Panc1 (cell line): ENCODE measurements around the gene LYSET. TPM values are rescaled to one million over a fixed set of nuclear protein-coding genes. Genes with fewer than 3 reads are reported as not detected.
A peak's percentile ranks its signal among the peaks of the same experiment; 100 is the strongest.

ENCODE experiments used
- ATAC-seq: fragments of 200-7000 bp; cut with Tn5 transposase; 2 replicates; pipeline ENCODE4 v1.9.1; 2020; ENCODE audit warnings: mild to moderate bottlenecking, moderate library complexity
- BruUV-seq: library from RNA; stranded (reverse); fragments of 400-500 nt; replicated peaks from 2 replicates; lab custom pipeline; 2021; lab: Mats Ljungman, UMichigan
- CTCF ChIA-PET: fragments of 300-600 bp; sonication (Branson Sonifier 250); formaldehyde crosslinking; loops from one replicate; lab custom pipeline; 2022; ENCODE audit warnings: antibody characterized with exemption; lab: Charles Lee
- POLR2A ChIA-PET: fragments of 300-600 bp; sonication (Branson Sonifier 250); formaldehyde crosslinking; loops from one replicate; lab custom pipeline; 2022; ENCODE audit warnings: antibody characterized with exemption; lab: Charles Lee
- DNase-seq: peaks from one replicate; pipeline ENCODE4 v3.0.0-alpha.2; 2010; ENCODE audit warnings: low read depth, low spot score
- H3K27ac ChIP-seq: 2 replicates; pipeline ENCODE4 v1.5.1; 2011; ENCODE audit warnings: mild to moderate bottlenecking, low read length, inconsistent platforms
- H3K27me3 ChIP-seq: fragments of 200-500 bp; sonication (Bioruptor generic); 2 replicates; pipeline ENCODE4 v1.6.0; 2014; ENCODE audit warnings: low read length, inconsistent platforms; ENCODE audit not compliant: control insufficient read depth, insufficient read depth
- H3K36me3 ChIP-seq: fragments of 200-500 bp; sonication (Bioruptor generic); 2 replicates; pipeline ENCODE4 v1.5.1; 2014; ENCODE audit warnings: inconsistent platforms, mild to moderate bottlenecking, low read length, moderate library complexity; ENCODE audit not compliant: control insufficient read depth, insufficient read depth
- H3K4me1 ChIP-seq: 2 replicates; pipeline ENCODE4 v1.5.1; 2011; ENCODE audit warnings: inconsistent platforms, mild to moderate bottlenecking, low read length, moderate library complexity; ENCODE audit not compliant: control insufficient read depth, insufficient read depth
- H3K4me3 ChIP-seq, 2 experiments: 2 replicates each; pipeline ENCODE4 v1.5.1; 2011 to 2012; ENCODE audit warnings: low read depth in 2 of 2, low read length in 2 of 2, mild to moderate bottlenecking in 2 of 2, inconsistent platforms in 1 of 2, moderate library complexity in 1 of 2
- H3K9me3 ChIP-seq: fragments of 200-500 bp; sonication (Bioruptor generic); 2 replicates; pipeline ENCODE4 v1.5.1; 2014; ENCODE audit warnings: low read depth, mild to moderate bottlenecking, inconsistent platforms, low read length, moderate library complexity; ENCODE audit not compliant: control insufficient read depth, insufficient read depth
- CTCF ChIP-seq: fragments of 450-650 bp; IDR thresholded peaks from 2 replicates; pipeline ENCODE4 v1.5.1; 2017; ENCODE audit warnings: mild to moderate bottlenecking
- POLR2AphosphoS5 ChIP-seq: IDR thresholded peaks from 2 replicates; pipeline ENCODE4 v1.6.1; 2012; ENCODE audit warnings: mild to moderate bottlenecking, low read depth, low read length, moderate library complexity
- REST ChIP-seq, 2 experiments: IDR thresholded peaks; 2 replicates each; pipeline ENCODE4 v1.6.1; 2011 to 2012; ENCODE audit warnings: low read depth in 2 of 2, control low read depth in 1 of 2, low read length in 1 of 2, mild to moderate bottlenecking in 1 of 2, moderate library complexity in 1 of 2; ENCODE audit not compliant: insufficient read depth in 1 of 2
- in situ Hi-C: cut with HindIII; loops from 2 replicates; pipeline ENCODE4 v1.10.0; 2016; ENCODE audit warnings: low sequenced_read_pairs, low pct_unique_long_range_greater_than_20kb
- intact Hi-C: fragments of 100-400 bp; cut with micrococcal nuclease; formaldehyde crosslinking; loops from one replicate; pipeline ENCODE4 v1.10.0; 2022; ENCODE audit not compliant: unreplicated experiment
- total RNA-seq: library from RNA; stranded (reverse); gene quantifications from one replicate; pipeline ENCODE4 v1.2.1, GENCODE V29; 2021; ENCODE audit not compliant: unreplicated experiment

The LYSET gene
- total RNA-seq, 1 experiment from 2014 or later: 20.9 TPM

- H3K9me3 ChIP-seq: no peaks in the 10 kb centered on the region
- H3K27me3 ChIP-seq: no peaks in the 10 kb centered on the region
- DNase-seq: peak; percentile 7
- no peak for TF ChIP-seq POLR2AphosphoS5
- TF ChIP-seq CTCF: peak; percentile 75
- TF ChIP-seq REST (IDR thresholded peaks at IDR 0.05; ENCODE audit: insufficient read depth in 1 of 2, low read depth in 2 of 2, low read length in 1 of 2): no peak
- ATAC-seq: peak; percentile 86
- in situ Hi-C loops (no loop called here), intact Hi-C loops (no loop called here)
- no TSS peak for BruUV-seq
- peak overlapping the region; percentile 74 for H3K27ac ChIP-seq
- peak overlapping the region; percentile 75 to 86 for H3K4me3 ChIP-seq
- no peaks in the 10 kb centered on the region; the same call in 1 of the 2 replicates for H3K4me1 ChIP-seq
- ChIA-PET CTCF (interaction anchor here (0.6 to 1.6 kb wide), 3 partner anchors 17 to 406 kb away, joined by 3 to 8 read pairs (median 4); no protein-coding TSS in a partner anchor), POLR2A (interaction anchor here (0.7 to 1.3 kb wide), 2 partner anchors 22 to 53 kb away, joined by 3 read pairs; no protein-coding TSS in a partner anchor)
- peaks cover 7% of the 10 kb centered on the region; the same call in 1 of the 2 replicates for H3K36me3 ChIP-seq
These were observed 22.6 kb downstream of the LYSET start for GRCh38 chr14:93207468-93208308.

- ChIA-PET CTCF (no interaction called here), POLR2A (no interaction called here)
- intact Hi-C loops: no loop called here
- in situ Hi-C loops: no loop called here
- no peak overlapping the region for H3K27ac ChIP-seq
- H3K36me3 ChIP-seq: peaks cover 3% of the 10 kb centered on the region
- H3K4me3 ChIP-seq: no peak overlapping the region
- ATAC-seq (no peak), DNase-seq (no peak)
- no peaks in the 10 kb centered on the region; the same call in 1 of the 2 replicates for H3K4me1 ChIP-seq
- no peaks in the 10 kb centered on the region for H3K27me3 ChIP-seq
- no peaks in the 10 kb centered on the region for H3K9me3 ChIP-seq
- TF ChIP-seq REST (IDR thresholded peaks at IDR 0.05; ENCODE audit: insufficient read depth in 1 of 2, low read depth in 2 of 2, low read length in 1 of 2) (no peak), POLR2AphosphoS5 (no peak)
- no TSS peak for BruUV-seq
These were observed 27.3 kb downstream of the LYSET start for GRCh38 chr14:93212432-93212831.
